ENCODE results near the gene GDPGP1. TPM values are rescaled to one million over a fixed set of nuclear protein-coding genes. Genes with fewer than 3 reads are reported as not detected.
A peak's percentile ranks its signal among the peaks of the same experiment; 100 is the strongest.

GDPGP1 gene
- total RNA-seq, 1 experiment from 2014 or later, result 5.2 TPM

- Histone ChIP-seq H3K4me3 (ENCODE audit: low read depth, low read length, poor library complexity, severe bottlenecking) (no peak overlapping the region), H3K36me3 (ENCODE audit: insufficient read depth, low read length, poor library complexity, severe bottlenecking) (no peaks in the 10 kb centered on the region), H3K4me1 (ENCODE audit: insufficient read depth, low read length, poor library complexity, severe bottlenecking) (peaks cover 37% of the 10 kb centered on the region), H3K27me3 (replicated peaks; ENCODE audit: insufficient read depth, low read depth, low read length, poor library complexity) (no peaks in the 10 kb centered on the region), H3K27ac (ENCODE audit: low read depth, low read length, poor library complexity, severe bottlenecking) (no peak overlapping the region), H3K9me3 (ENCODE audit: low read depth, low read length, poor library complexity, severe bottlenecking) (no peaks in the 10 kb centered on the region)
- ChIA-PET POLR2A (ENCODE audit: low non-redundant PET) (no interaction called here), CTCF (no interaction called here)
- TF ChIP-seq CTCF (conservative IDR thresholded peaks at IDR 0.05; ENCODE audit: low read depth, low read length) (no peak), EZH2 (IDR thresholded peaks at IDR 0.05; ENCODE audit: borderline replicate concordance, low read depth, low read length, poor library complexity, severe bottlenecking) (no peak)
- no TSS peak for BruUV-seq (replicated peaks)
- intact Hi-C loops (cut with micrococcal nuclease; ENCODE audit: unreplicated experiment), result no loop called here
- DNase-seq (ENCODE audit: low spot score), result no peak
These were observed 26.8 kb upstream of the GDPGP1 start for GRCh38 chr15:90207252-90207651.

- ChIA-PET CTCF (no interaction called here), POLR2A (ENCODE audit: low non-redundant PET) (no interaction called here)
- intact Hi-C loops (cut with micrococcal nuclease; ENCODE audit: unreplicated experiment), result no loop called here
- DNase-seq (ENCODE audit: low spot score), result no peak
- Histone ChIP-seq H3K36me3 (ENCODE audit: insufficient read depth, low read length, poor library complexity, severe bottlenecking) (no peaks in the 10 kb centered on the region), H3K27me3 (replicated peaks; ENCODE audit: insufficient read depth, low read depth, low read length, poor library complexity) (no peaks in the 10 kb centered on the region), H3K4me1 (ENCODE audit: insufficient read depth, low read length, poor library complexity, severe bottlenecking) (peaks cover 46% of the 10 kb centered on the region), H3K9me3 (ENCODE audit: low read depth, low read length, poor library complexity, severe bottlenecking) (no peaks in the 10 kb centered on the region), H3K4me3 (ENCODE audit: low read depth, low read length, poor library complexity, severe bottlenecking) (no peak overlapping the region), H3K27ac (ENCODE audit: low read depth, low read length, poor library complexity, severe bottlenecking) (no peak overlapping the region)
- TF ChIP-seq CTCF (conservative IDR thresholded peaks at IDR 0.05; ENCODE audit: low read depth, low read length), result no peak
- TF ChIP-seq EZH2 (IDR thresholded peaks at IDR 0.05; ENCODE audit: borderline replicate concordance, low read depth, low read length, poor library complexity, severe bottlenecking), result no peak
- no TSS peak for BruUV-seq (replicated peaks)
These were observed 25.7 kb upstream of the GDPGP1 start for GRCh38 chr15:90208356-90208755.

- H3K27ac ChIP-seq (ENCODE audit: low read depth, low read length, poor library complexity, severe bottlenecking), result peak overlapping the region; percentile 45
- TF ChIP-seq EZH2 (IDR thresholded peaks at IDR 0.05; ENCODE audit: borderline replicate concordance, low read depth, low read length, poor library complexity, severe bottlenecking), result no peak
- TF ChIP-seq CTCF (conservative IDR thresholded peaks at IDR 0.05; ENCODE audit: low read depth, low read length), result no peak
- peaks cover 46% of the 10 kb centered on the region for H3K4me1 ChIP-seq (ENCODE audit: insufficient read depth, low read length, poor library complexity, severe bottlenecking)
- intact Hi-C loops (cut with micrococcal nuclease; ENCODE audit: unreplicated experiment), result no loop called here
- H3K27me3 ChIP-seq (replicated peaks; ENCODE audit: insufficient read depth, low read depth, low read length, poor library complexity), result no peaks in the 10 kb centered on the region
- ChIA-PET POLR2A (ENCODE audit: low non-redundant PET) (no interaction called here), CTCF (no interaction called here)
- no TSS peak for BruUV-seq (replicated peaks)
- peak; percentile 92 for DNase-seq (ENCODE audit: low spot score)
- H3K4me3 ChIP-seq (ENCODE audit: low read depth, low read length, poor library complexity, severe bottlenecking), result no peak overlapping the region
- H3K9me3 ChIP-seq (ENCODE audit: low read depth, low read length, poor library complexity, severe bottlenecking), result no peaks in the 10 kb centered on the region
- H3K36me3 ChIP-seq (ENCODE audit: insufficient read depth, low read length, poor library complexity, severe bottlenecking), result no peaks in the 10 kb centered on the region
These were observed 24.4 kb upstream of the GDPGP1 start for GRCh38 chr15:90209591-90209990.

All from A673 (cell line).